Activated CD8-positive, alpha-beta memory T cell treated with anti-CD3 and anti-CD28 coated beads, Interleukin-2, amount 50 U/mL, for 4 hours (primary cell): ENCODE data around the gene NLRC5.
"Not testable (repeated sequence)": the region's sequence is repeated elsewhere in the genome, so short reads cannot be mapped to it uniquely, and the experiment has no call there.

Source experiments
- DNase-seq: peaks from one replicate; pipeline ENCODE4 v3.0.0-alpha.2; 2020

Gene NLRC5

DNA sequence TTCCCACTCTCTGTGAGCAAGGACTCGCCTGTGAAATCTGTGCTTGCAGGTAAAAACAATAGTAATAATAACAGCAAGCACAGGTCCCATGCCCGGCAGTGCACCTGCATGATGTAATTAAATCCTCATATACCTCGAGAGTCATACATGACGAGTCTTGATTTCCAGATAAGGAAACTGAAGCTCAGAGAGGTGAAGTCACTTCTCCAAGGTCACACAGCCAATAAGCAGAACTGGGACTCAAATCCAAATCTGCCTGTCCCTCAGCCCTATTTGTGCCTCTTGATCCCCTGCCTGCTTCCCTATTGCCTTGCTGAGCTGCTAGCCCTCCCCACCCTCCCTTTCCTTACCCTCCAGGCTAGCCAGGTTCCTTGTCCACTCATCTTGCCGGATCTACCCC lies 65.0 kb downstream of the NLRC5 start:
- DNase-seq = no peak

DNA sequence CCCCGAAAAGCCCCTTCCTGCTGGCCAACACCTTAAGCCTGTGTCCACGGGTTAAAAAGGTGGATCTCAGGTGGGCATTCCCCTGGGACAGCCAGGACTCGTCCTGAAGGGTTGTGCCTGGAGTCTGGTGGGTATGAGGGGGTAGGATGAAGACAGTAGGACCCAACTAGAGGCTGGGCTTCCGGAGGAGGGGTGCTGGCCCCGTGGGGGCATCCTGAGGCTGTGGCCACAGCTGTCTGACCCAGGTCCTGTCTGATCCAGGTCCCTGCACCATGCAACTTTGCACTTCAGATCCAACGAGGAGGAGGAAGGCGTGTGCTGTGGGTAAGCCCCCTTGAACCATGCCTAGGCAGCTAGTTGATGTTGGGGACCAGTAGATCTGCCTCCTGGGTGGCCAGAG lies 65.4 kb downstream of the NLRC5 start:
- DNase-seq = no peak

DNA sequence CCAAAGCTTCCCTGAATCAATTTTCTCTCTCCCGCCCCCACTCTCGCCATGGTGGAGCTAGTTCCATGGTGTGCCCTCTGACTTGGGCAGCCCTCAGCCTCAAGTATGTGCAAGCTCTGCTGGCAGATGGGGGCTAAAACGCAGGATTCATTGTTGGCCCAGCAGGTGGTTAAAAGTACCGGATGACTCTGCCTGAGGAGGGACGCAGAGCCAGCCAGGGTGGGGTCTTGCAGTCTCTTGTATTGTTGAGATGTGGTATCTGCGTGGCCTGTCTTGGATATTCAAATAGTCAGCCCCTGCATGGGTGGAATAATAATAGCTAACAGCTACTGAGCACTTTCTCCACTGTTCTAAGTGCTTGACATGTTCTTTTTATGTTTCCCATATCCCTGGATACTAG lies 66.3 kb downstream of the NLRC5 start:
- DNase-seq = no peak

DNA sequence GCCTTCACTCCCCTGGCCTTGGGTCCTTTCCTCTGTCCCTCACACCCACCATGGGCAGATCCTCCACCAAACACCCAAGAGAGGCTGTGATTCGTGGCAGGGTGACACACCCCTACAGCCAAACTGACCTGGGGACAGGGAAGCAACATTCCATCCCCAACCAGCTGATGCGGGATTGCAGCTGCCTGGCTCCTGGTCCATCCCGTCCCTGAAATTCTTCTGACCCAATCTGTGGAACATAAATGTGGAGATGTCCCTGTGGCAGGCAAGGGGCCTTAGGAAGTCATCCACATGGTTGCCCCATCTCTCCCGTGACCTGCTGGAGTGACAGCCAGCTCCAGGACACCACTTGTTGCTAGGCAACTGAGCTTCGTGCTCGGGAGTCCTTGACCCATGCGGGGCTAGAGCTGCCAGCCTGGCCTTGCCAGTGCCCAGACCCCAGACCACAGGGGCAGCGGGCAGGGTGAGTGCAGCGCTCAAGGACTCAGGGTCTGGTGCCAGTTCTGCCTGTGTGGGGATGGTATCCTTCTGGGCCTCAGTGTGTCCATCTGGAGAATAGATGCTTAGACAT lies 69.0 kb downstream of the NLRC5 start:
- DNase-seq = no peak

DNA sequence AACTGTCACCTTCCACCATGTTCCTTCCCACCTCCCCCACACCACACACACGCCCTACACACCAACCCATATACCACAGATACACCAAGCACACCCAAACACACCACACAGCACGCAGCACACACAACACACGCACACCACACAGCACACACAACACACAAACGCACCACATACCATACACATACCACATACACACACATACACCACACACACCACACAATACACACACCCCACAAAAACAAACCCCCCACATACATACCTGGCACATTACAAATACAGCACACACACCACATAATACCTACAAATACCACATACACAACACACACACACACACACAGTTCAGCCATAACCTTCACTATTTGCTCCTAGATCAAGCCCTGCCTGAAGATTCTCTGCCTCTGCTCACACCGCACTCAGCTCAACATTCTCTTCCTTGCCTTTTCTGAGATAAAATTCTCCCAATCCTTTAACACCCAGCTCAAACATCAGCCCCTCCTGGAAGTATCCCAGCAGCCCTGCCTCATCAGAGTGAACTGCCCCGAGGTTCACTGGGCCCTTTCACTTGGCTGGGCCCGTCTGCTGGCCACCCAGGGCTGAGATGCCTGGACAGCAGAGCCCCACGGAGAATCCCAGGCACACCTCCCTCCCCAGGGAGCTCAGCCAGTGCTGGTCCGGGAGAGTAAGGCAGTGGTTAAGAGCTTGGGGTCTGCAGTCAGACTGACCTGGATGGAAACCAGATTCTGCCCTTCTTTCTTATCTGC lies 71.1 kb downstream of the NLRC5 start:
- no peak for DNase-seq

DNA sequence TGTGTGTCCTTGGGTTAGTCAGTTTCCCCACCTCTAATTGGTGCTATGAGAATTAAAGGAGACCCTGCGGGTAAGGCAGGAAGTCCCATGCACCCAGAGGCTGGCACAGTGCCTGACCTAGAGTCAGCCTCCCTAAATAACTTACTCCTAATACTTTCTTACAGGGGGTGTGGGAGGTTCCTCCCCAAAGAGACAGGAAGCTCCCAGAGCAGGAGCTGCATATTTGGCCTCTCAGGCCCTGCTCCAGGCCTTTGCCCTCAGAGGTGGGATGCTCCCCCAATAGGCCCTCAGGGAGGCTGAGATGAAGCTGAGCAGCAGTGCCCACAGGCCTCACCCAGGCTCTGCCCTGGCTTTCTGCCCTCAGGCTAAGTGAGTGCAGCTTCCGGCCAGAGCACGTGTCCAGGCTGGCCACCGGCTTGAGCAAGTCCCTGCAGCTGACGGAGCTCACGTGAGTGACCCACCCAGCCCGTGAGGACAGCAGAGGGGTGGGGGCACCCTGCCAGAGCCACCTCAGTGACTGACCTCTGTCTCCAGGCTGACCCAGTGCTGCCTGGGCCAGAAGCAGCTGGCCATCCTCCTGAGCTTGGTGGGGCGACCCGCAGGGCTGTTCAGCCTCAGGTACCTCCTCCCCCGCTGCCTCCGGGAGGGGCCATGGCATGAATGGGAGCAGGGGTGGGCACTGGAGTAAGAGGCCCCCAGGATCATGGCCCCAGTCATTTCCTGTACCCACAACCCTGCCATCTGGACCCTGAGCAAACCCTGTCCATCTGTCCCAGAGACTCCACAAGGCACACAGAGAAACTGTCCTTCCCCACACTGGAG lies 71.9 kb downstream of the NLRC5 start:
- no peak for DNase-seq

DNA sequence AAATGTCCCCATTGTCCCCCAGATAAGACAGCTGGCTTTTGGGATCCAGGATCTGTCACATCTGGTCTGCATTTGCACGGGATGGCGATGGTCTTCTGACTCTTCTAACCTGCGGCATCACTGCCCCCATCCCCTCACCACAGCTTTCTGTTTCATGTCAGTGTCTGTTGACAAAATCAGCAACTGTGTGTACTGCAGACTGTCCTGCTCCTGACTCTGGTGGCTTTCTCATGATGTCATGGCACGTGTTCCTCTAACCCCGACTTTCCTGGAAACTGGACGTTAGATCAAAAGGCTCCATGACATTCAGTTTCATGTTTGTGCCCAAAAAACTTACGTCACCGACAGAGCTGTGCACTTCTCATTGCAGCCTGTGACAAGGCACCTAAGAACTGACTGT lies 73.0 kb downstream of the NLRC5 start:
- DNase-seq = no peak

DNA sequence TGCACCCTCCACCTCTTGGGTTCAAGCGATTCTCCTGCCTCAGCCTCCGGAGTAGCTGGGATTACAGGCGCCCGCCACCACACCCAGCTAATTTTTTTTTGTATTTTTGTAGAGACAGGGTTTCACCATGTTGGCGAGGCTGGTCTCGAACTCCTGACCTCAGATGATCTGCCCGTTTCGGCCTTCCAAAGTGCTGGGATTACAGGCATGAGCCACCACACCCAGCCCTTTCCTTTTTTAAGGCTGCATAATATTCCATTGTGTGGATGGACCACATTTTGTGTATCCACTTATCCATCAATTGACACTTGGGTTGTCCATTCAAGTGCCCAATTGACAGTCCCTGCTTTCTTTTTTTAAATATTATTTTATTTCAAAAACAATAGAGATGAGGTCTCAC lies 73.8 kb downstream of the NLRC5 start:
- DNase-seq = not testable (repeated sequence)

DNA sequence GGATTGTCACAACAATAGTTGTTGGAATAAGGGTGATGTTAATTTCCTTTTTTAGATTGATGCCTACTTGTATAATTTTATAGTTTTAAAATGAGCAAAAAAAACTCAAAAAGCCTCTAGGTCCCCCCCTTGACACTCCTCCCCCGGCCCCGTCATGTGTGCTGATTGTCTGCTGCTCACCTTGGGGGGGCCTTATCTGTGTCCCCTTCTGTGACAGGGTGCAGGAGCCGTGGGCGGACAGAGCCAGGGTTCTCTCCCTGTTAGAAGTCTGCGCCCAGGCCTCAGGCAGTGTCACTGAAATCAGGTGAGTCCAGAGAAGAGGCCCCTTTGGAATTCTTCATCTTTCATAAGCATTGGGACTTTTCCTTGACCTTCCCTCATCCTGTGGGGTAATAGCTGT lies 75.6 kb downstream of the NLRC5 start:
- no peak for DNase-seq

DNA sequence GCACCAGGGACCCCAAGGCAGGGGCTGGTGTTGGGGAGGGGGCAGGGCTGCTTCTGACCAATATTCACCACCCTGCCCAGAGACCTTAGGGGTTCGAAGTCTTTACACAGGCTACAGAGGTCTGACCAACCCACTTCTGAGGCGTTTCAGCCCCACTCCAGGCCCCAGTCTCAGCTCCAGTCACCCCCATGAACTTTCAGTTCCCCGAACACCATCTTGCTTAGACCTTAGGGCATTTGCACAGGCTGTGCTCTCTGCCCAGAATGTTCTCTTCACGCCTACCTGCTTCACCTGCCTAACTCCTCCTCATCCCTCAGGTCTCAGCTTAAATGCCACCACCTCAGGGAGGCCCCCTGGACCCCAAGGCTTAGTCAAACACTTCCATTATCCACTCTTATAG lies 77.3 kb downstream of the NLRC5 start:
- no peak for DNase-seq

DNA sequence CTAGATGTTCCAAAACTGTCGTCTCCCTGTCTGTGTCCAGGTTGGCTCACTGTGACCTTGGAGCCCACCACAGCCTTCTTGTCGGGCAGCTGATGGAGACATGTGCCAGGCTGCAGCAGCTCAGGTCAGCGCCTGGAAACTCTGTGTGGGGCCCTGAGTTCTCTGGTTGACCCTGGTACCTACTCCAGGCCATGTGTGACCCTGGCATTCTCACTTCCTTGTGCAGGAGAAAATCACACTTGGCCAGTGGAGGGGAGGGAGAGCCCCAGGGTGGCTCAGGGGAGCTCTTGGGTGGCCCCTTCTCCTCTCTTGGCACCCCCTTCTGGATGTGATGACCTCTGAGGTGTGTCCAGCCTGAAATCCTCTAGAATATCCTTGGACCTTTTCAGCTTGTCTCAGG lies 78.0 kb downstream of the NLRC5 start:
- no peak for DNase-seq

DNA sequence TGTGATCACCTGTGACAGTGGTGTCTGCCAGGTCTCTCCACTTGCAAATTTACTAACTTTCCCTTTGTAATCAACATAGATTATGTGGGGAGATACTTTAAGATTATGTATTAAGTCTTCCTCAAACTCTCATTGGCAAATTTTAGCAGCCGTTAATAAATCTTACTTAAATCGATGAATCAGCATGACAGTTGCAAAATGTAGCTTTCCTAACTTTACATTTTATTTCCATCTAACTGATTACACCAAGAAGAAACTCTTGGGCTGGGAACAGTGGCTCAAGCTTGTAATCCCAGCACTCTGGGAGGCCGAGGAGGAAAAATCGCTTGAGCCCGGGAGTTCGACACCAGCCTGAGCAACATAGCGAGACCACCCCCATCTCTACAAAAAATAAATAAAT lies 79.7 kb downstream of the NLRC5 start:
- no peak for DNase-seq

DNA sequence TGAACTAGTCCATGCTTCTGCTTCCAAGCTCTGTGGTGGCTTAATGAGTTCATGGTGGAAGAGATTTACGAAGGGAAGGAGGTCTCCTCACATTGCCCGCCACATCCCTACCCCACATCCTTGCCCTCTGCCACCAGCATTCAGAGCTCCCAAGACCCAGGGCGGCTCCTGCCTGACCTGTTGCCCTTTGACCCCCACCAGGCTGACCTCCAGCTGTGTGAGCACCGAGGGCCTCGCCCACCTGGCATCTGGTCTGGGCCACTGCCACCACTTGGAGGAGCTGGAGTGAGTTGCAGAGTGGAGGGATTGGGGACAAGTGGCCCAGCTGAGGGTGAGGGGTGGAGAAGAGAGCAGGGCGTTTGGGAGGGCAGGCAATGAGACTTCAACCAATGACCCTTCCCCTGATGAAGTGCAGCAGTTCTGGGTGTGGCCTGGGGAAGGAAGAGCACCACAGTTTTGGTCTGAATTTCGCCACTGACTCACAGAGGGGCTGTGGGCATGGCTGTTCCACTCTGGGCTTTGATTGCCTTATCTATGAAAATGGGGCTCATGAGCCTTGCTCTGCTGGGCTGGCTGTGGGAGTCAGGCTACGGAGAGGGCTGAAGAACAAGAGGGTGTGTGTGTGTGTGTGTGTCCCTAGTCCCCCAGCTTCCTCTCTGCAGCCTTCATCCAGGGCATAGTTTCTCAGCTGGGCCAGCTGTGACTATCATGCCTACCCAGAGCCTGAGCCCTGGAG lies 80.4 kb downstream of the NLRC5 start:
- DNase-seq = no peak

DNA sequence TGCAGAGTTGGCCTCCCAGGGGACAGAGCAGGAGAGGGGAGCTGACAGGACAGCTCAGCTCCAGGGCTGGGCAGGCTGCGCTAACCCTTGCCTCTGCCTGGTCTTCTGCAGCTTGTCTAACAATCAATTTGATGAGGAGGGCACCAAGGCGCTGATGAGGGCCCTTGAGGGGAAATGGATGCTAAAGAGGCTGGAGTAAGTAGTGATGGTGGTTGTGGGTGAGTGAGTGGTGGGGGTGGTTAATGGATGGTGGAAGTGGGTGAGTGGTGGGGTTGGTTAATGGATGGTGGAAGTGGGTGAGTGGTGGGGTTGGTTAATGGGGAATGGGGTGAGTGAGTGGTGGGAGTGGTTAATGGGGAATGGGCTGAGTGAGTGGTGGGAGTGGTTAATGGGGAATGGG lies 81.1 kb downstream of the NLRC5 start:
- no peak for DNase-seq

DNA sequence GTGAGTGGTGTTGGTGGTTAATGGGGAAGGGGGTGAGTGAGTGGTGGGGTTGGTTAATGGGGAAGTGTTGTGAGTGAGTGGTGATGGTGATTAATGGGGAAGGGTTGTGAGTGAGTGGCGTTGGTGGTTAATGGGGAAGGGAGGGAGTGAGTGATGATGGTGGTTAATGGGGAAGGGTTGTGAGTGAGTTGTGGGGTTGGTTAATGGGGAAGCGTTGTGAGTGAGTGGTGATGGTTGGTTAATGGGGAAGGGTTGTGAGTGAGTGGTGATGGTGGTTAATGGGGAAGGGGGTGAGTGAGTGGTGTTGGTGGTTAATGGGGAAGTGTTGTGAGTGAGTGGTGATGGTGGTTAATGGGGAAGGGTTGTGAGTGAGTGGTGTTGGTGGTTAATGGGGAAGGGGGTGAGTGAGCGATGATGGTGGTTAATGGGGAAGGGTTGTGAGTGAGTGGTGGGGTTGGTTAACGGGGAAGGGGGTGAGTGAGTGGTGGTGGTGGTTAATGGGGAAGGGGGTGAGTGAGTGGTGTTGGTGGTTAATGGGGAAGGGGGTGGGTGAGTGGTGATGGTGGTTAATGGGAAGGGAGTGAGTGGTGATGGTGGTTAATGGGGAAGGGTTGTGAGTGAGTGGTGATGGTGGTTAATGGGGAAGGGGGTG lies 81.8 kb downstream of the NLRC5 start:
- DNase-seq = not testable (repeated sequence)

DNA sequence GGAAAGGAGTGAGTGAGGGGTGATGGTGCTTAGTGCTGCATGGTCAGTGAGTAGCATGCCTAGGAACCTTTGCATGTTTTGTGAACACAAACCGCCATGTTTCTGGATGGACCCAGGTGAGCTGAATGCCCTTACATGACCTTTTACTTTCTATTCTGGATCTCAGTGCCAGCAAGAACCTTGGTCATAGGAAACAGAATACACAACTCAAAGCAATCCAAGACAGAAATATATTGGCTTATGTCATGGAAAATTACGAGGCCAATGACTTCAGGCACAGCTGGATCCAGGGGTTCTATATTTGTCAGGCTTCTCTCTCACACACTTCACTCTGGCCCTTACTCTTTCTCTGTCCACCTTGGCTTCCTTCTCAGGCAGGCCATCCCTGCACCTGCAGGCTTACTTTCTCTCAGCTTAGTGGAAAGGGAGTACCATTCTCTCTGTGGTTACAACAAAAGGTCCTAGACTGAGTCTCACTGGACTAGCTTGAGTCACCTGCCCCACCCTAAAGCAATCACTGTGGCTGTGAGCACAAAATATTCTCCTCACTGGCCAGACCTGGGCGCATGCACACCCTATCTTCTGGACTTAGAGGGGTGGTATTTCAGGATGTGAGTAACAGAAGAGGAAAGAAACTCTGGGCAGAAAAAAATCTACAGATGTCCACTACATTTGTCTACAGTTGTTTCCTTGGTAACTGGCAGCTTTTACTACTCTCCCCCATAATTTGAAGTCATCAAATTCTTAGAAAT lies 82.7 kb downstream of the NLRC5 start:
- no peak for DNase-seq

DNA sequence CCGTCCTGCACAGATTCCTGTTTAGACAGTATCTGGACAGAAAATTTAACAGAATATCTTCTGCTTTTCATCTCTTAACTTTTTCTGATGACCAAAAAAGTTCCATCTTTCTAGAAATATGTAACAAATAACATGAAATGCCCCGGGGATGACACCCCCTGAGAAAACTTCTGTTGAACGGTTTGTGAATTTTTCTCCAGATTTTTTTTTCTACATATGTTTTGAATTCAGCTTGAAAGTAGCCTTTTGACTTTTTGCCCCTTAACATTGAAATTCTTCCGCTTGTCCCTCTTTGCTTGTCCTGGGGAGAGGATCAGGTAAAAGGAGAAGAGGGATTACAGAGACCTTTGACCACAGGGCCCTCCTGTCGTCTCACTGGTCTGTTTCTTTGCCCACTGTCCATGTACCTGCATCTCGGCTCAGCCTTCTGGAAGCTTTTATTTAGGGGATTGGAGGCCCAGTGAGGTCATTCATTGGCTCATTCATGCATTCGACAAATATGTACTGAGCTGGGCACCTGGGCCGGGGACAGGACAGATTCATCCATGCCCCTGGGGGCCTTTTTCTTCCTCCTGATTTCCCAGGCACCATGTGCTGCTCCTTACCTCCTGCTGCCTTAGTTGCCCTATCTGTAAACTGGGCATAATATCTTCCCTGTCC lies 83.4 kb downstream of the NLRC5 start:
- DNase-seq = no peak

DNA sequence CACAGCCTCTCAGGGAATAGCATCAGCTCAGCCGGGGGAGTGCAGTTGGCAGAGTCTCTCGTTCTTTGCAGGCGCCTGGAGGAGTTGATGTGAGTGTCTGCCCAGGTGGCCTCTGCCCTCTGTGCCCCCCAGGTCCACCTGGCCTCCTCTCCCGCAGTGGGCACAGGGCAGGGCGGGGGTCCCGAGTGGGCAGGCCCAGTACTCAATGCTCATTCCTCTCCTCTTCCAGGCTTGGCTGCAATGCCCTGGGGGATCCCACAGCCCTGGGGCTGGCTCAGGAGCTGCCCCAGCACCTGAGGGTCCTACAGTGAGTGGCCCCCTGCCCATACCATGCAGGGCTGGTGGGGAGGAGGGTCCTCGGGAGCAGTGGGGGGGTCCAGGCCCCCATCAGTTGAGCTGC lies 88.4 kb downstream of the NLRC5 start:
- no peak for DNase-seq

DNA sequence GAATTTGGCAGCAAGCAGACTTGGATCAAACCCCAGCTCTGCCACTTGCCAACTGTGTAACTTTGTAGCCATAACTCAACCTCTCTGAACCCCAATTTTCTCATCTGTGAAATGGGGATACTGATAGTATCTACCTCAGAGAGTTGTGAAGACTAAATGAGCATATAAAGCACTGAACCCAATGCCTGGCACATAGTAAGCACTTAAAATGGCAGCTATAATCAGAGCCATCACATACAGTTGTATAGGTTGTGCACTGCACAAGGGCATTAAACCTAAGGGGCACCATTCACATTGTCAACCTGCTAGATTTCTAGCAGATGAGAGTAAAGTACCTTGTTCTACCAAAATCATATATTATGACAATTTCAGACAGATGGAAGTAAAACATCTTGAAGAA lies 92.4 kb downstream of the NLRC5 start:
- DNase-seq = no peak

DNA sequence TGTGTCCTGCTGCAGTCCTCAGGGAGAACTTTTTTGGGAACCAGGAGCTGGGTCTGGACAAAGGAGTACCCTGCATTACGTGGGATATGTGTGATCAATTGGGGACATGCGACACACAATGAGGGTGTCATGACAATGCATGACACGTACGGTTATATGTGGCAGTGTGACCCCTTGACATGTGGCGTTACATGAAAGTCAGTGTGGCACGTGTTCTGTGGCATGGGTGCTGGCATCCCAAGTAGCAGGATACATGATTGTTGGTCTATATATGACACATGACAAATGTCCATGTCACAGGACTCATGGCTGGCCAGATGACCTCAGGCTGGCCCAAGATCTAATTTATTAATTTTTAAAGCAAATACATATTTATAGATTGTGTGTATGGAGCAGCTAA lies 93.3 kb downstream of the NLRC5 start:
- no peak for DNase-seq

DNA sequence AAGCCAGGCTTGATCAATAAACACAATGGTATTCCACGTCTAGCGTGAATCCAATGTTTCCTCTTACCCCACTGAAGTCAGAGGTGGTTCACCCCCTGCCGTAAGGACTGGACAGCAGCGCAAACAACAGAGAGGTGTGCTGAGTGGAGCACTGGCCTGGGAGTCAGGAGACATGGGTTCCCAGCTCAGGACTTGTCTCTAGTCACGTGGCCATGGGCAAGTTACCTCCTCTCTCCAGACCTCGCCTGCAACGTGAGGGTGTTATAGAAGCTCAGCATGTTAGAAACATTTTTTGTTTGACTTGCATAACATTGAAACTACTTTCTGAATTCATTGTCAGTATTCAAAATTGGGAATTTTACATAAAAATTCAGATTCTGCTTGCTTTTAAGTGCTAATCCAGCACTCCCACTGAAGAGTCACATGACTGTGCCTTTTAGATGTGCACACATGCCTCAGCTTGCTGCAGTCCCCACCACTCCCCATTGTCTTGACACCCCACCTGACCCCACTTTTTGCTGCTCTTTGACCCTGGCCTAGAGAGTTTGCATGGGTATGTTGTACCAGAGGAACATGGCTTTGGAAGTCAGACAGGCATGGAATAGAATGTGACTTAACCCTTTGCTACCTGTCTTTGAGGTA lies 94.2 kb downstream of the NLRC5 start:
- no peak for DNase-seq
